Stimulated activated CD4-positive, alpha-beta T cell treated with anti-CD3 and anti-CD28 coated beads, Interleukin-15, amount 100 ng/mL, for 24 hours (primary cell): ENCODE data around the gene DENND6B.
A peak's percentile ranks its signal among the peaks of the same experiment; 100 is the strongest.

Experiments used
- DNase-seq: peaks from one replicate; pipeline ENCODE4 v3.0.0-alpha.2; 2020

Gene DENND6B

DNA sequence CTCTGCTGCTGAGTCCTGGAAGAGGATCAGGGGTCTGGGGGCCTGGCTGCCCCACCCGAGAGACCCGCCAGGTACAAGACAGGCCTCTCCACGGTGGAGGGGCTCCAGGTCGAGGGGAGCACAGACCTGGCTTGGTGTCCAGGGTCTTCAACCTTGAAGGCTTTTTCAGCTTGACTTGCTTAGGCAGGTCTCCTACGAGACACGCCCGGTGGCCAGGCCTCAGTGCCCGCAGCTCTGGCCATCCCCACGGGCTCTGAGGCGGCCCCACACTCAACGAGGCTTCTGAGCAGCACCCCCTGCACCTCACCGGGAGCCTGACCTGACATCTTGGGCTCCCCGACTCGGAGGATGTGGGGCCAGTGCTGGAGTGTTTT, 12.7 kb downstream of the DENND6B start:
- no peak for DNase-seq

- no peak for DNase-seq
These were observed 13.2 kb downstream of the DENND6B start for GRCh38 chr22:50313600-50313999.

- DNase-seq: no peak
These were observed 13.8 kb downstream of the DENND6B start for GRCh38 chr22:50313021-50313420.

DNA sequence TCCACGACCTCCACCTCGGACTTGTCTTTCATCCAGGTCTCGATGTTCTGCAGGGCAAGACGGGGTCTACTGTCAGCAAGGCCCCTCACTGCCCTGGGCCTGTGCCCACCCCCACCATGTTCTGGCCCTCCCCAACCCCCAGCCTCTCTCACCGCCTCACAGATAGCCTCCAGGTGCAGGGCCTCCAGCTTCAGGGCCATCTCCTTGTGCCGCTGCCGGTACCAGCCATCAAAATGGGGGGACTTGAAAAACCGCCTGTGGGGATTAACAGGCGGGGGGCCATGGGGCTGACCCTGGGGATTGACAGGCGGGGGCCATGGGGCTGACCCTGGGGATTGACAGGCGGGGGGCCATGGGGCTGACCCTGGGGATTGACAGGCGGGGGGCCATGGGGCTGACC, 14.4 kb downstream of the DENND6B start:
- DNase-seq: no peak

DNA sequence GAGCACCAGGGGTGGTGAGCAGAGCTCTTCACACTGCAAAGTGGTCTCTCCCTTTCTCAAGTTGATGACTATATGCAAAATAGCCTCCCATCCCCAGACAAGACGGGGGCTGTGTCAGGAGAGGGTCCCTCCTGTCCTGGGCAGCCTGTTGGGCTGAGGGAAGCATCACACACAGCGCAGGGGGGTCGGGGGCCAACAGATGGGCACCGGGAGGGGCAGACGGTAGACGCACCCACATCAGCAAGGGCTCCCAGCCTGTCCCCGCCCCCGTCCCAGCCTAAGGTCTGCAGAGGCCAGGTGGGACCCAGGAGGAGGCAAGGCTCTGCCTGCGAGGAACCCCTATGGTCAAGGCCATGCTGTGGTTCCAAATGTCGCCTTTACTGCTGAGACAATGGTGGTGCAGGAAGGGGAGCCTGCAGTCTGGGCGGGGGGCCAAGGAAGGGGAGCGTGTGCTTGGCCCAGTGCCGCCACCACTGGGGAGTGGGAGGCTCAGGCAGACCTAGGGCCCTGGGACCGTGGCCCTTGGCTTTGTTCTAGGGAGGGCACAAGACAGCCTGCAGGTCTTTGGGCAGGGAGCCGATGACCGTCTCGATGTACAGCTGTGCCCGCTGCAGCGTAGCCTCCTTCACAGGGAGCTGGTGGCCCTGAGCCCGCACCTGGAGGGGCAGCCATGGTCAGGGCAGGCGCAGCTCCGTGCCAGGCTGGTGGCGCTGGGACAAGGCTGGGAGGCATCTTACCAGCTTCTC, 15.0 kb downstream of the DENND6B start:
- no peak for DNase-seq

- DNase-seq: no peak
These were observed 15.8 kb downstream of the DENND6B start for GRCh38 chr22:50310949-50311444.

- no peak for DNase-seq
These were observed 16.6 kb downstream of the DENND6B start for GRCh38 chr22:50310031-50310722.

- no peak for DNase-seq
These were observed 17.2 kb downstream of the DENND6B start for GRCh38 chr22:50309601-50309991.

DNA sequence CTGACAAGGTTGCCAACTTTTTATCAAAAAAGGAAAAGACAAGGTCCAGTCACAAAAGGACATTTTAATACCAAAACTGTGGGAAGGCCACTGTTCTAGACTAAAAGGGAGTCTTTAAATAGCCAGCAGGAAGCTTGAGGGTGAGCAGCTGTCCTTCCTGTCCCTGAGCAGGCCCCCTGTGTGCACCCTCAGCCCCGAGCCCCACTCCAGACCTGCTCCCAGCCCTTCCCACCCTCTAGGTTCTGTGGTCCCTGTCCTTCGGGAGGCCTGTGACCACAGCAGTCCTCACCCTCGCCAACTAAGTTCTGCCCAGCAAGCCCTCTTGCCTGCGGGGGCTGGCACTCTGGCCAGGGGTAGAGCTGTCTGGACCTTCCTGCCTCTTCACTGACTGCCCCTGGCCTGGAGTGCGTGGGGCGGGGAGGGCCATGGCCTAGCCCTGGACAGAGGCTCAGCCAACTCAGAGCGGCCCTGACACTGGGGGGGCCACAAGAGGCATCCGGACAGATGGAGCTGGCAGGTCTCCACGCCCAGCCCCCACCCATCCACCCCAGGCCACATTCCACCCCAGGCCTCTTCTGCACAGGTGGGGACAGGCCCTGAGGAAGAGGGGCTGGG, 17.7 kb downstream of the DENND6B start:
- no peak for DNase-seq

- no peak for DNase-seq
These were observed 18.2 kb downstream of the DENND6B start for GRCh38 chr22:50308597-50308935.

- no peak for DNase-seq
These were observed 18.8 kb downstream of the DENND6B start for GRCh38 chr22:50307890-50308596.

GRCh38 chr22:50306753-50307749, 19.8 kb downstream of the DENND6B start, which contains the start of gene PLXNB2:
TSS of gene PLXNB2 (minus strand) at chr22:50307646. CDS start at chr22:50290584, 17,062 bp downstream.
- DNase-seq: peak; percentile 56

- DNase-seq: no peak
These were observed 20.8 kb downstream of the DENND6B start for GRCh38 chr22:50305923-50306566.

DNA sequence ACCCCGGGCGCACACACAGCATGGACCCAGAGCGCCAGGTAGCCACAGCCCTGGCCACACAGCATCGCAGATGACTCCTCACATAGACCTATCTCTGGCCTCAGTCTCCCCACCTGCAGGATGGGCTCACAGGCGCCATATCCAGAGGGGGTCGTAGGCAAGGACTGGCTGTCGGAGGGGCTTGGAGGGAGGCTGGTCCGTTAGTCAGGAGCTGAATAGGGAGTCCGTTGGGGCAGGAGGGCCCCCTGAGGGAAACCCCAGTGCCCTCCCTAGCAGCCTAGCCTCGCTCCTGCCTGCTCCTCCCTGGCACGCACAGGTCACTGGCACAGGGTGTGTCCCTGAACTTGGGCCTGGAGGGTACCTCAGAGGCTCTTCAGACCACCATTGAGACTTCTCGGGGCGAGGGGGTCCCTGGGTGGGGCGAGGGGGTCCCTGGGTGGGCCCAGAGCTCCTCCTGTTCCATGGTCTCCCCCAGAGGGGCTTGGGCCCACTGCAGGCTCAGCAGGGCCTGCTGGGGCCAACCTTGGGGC, 21.4 kb downstream of the DENND6B start:
- DNase-seq: no peak

DNA sequence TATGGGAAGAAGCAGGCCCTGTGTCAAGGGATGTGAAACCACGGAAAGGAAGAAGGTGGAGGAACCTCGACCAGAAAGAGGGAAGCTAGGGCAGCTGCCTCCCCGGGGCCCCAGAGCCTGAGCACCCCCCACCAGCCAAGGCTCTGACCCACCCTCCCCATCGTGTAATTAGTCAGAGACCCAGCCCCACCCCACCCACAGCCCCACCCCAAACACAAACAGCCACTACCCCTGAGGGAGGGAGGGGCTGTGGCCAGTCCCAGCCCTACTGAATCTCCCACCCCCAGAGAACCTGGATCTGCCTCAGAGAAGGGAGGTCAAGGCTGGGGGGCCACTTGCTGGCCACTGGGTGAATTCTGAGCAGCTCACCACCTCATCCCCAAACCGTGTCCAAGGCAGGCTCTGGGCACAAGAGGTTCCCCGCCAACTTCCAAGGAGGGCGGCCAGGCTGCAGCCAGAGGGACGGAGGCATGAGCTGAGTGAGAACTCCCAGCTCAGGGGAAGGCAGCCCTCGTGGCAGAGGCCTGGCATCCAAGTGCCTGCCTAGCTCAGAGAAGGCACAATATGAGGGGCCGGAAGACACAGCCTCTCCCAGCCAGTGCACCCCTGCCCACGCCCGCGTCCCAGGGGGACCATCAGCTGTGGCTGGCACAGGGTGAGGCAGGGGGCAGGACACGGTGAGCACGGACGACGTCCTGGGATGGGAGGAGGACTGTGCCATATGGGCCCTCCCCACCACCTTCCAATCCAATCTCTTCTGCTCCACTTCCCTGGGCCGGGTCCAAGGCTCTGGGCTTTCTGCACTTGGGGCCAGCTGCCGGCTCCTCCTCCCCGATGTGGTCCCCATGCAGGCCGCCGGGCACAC, 22.1 kb downstream of the DENND6B start:
- no peak for DNase-seq

GRCh38 chr22:50303848-50304527, 22.8 kb downstream of the DENND6B start:
- DNase-seq: no peak

DNA sequence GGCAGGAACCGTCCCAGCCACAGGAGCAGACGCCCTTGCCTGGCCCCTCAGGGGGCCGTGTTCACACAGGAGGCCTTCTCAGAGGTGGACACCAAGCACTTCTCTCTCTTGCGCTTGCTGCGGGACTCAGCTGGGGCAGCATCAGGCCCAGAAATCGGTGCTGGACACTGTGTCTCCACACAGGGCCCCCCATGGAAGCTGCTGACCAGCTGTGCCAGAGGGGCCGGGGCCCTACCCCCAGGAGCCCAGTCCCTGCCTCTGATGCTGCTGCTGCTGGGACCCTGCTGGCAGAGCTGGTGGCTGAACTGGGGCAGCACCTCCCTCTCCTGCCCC, 23.3 kb downstream of the DENND6B start:
- no peak for DNase-seq

GRCh38 chr22:50302564-50302963, 24.2 kb downstream of the DENND6B start:
- no peak for DNase-seq

GRCh38 chr22:50302041-50302541, 24.7 kb downstream of the DENND6B start:
- DNase-seq: no peak

GRCh38 chr22:50301581-50301991, 25.2 kb downstream of the DENND6B start:
- no peak for DNase-seq
